ENCODE data around the gene PNKD.

GRCh38 chr2:218381916-218382366, 111.6 kb downstream of the PNKD start, which contains the start of gene SLC11A1:
- TF ChIP-seq CTCF (IDR thresholded peaks at IDR 0.05) (no peak), POLR2A (IDR thresholded peaks at IDR 0.05) (peak; percentile 7)
